CD1c-positive myeloid dendritic cell (primary cell): ENCODE data around the gene NACC2.

Source experiments
- DNase-seq: peaks from one replicate; pipeline ENCODE4 v3.0.0-alpha.2; 2016; ENCODE audit errors: extremely low spot score

The NACC2 gene

GRCh38 chr9:136092741-136093140 is 2.3 kb downstream of the NACC2 start:
- no peak for DNase-seq

DNA sequence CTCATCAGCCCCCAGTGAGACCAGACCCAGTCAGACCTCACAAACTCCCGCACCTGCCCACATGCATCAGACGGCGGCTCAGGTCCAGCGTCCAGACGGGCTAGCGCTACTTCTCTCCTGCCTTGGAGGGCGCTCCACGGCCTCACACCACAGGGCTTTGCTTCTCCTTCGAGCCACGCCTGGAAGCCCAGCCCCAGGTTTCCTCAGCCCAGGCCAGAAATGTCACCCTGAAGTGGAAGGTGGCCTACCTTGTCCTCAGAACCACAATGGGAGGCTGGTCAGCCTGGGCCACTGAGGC is 2.8 kb downstream of the NACC2 start:
- DNase-seq = no peak

DNA sequence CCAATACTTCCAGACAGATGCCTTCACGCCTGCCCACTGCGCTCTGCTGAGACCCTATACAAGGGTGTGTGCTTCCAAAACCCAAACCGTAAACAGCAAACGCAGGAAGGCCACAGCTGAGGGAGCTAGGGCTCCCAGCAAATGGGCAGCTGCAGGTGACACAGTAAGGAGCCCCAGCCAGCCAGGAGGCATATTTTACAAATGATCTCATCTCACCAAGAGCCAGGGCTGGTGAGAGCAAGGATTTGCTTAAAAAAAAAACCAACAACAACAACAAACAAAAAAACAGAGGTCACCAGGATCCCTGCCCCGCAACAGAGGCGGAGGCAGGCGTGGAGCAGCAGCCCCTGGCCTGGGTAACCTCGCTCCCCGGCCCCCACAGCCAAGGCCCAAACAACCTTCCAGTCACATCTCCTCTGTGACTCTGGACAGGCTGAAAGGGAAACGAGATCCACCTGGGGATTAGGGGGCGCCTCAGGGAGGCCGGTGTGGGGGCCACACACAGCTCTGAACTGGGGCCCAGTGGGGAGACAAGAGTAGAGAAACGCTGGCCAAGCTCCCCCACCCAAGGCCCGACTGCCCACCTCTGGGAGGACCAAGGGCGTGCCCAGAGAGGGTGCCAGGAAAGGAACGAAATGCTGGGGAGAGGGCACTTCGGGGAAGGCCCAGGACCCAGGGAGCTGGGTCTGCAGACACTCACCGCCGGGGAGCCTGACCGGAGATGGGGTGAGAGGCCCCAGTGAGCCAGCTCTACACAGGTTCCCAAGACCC is 3.3 kb downstream of the NACC2 start:
- no peak for DNase-seq

DNA sequence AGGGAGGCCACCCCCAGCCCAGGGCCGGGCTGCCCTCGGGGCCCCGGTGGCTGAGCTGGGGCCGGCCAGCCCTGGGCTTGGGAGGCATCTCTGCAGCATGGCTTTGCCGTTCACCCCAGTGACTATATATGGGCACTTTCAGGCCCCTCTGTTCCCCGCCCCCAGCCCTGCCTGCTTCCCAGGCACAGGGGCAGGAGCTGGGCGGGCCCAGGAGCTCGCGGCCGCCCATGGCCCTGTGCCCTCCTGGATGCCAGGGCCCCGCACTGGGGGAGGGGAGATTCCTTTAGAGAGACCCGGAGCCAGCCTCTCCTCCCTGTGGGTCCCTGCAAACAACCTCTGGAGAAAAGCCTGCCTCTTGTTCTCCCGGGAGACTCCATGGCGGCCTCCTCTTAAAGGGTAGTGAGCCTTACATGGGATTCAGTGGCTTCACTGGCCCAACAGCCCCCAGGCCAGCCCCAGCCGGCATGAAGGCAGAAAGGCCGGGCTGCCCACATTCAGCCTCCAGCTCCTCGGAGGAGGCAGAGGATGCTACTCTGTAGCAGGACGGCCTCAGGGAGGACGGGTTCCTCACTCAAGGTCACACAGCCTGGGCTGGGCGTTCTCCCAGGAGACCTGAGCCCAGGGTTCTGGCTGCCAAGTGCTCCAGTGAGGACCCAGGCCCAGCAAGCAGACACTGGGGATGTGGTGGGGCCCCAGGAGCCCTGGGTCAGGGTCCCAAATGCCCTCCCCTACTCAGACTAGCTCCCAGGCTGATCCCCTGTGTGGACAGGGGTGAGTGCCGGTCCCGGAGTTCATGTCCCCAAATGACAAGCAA is 4.1 kb downstream of the NACC2 start:
- no peak for DNase-seq

DNA sequence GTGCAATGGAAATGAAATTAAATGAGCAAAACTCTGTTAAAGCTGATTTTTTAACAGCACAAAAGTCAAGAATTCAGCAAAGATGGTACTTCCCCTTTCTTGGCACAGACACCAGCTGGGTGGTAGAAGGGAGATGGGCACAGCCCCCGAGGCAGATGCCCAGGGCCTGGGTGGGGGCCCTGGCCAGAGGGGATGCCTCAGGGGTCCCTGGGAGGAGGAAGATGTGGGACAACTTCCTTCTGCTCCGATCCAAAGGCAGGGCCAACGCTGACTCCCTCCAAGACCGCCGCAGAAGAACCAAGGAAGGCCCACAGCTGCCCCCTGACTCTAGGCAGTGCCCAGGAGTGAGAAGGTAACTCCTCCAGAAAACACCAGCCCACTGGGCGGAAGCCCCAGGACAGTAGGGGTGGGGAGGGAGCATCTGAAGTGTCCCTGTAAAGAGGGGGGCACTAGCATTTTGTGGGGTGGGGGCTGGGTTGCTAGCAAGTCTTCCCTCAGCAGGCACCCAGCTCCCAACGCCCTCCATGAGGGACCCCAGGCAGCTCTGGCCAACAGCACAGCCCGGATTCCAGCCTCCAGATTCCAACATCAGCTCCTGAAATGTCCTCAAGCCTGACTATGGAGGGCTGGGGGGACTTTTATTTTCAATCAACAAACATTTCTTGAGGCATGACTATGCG is 4.9 kb downstream of the NACC2 start:
- DNase-seq = no peak

GRCh38 chr9:136089697-136090045 is 5.4 kb downstream of the NACC2 start:
- DNase-seq = no peak

- no peak for DNase-seq
These were observed 6.0 kb downstream of the NACC2 start for GRCh38 chr9:136088939-136089696.

- DNase-seq = no peak
These were observed 6.6 kb downstream of the NACC2 start for GRCh38 chr9:136088481-136088938.

DNA sequence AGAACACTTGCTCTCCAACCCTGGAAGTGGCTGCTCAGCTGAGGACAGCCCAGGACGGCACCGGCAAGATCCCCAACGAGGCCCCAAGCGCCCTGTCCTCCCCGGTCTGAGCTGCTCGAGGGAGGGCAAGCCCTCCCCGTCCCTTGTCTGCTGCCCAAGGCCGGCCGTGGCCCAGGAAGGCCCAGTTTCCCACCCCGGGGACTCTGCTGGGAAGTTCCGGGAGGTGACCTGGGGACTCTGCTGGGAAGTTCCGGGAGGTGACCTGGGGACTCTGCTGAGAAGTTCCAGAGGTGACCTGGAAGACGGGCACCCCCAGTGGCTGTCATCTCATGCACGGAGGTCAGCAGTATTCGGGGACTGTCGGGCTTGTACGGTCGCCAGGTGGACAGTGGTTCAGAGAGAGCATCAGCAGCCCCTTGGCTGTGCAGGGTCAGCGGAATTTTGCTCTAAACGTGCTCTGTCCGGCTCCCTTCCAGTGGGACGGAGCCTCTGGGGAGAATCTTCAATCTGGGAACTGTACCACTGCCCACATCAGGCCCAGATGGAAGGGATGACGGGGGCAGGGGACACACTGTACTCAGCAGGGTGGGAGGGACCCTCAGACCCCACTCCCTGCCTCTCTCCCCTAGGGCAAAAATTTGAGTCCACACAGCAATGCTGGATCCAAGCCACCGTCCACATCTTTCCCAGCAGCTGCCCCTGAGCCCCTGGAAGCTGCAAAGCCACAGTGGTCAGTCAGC is 7.2 kb downstream of the NACC2 start:
- no peak for DNase-seq

DNA sequence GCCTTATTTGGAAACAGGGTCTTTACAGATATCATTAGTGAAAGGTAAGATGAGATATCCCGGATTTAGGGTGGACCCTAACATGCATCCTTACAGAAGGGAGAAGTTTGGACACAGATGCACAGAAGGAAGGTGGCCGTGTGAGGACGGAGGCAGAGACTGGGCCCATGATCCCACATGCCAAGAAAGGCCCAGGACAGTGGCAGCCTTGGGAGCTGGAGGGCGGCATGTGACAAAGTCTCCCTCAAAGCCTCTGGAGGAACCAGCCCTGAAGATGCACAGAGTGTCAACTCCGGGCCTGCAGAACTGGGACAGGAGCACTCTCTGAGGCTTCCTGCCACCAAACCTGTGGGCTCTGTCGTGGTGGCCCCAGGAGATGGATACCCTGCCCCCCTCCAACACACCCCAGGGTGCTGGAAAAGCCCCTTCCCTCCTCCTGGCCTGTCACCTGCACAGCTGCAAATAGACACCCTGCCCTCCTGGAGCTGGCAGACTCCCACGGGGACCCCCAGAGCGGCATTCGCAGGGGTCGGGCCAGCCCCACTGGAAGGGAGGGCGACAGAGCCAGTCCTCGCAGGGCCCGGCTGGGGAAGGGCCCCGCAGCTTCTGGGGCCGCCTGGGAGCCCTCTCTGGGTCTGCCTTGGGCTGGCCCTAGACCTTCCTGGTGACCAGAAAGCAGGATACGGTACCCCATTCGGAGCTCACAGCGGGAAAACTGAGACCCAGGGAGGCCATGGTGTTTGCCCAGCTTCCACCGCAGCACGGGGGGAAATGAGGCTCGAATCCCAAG is 7.9 kb downstream of the NACC2 start:
- DNase-seq = no peak

- no peak for DNase-seq
These were observed 8.7 kb downstream of the NACC2 start for GRCh38 chr9:136086213-136086881.

DNA sequence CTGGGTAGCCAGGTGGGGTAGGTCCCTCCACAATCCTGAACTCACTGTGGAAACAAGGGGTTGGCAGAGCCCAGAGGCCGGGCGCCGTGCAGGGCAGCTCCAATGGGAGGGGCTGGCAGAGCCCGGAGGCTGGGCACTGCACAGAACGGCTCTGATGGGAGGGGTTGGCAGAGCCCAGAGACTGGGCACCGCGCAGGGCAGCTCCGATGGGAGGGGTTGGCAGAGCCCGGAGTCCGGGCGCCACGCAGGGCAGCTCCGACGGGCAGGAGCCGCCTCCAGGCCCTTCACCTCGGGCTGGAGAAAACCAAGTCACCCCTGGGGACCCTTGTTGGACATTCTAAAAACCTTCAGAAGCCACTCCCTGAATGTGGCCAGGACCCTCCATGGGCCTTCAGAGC is 9.3 kb downstream of the NACC2 start:
- DNase-seq = no peak

GRCh38 chr9:136084063-136084944 is 10.8 kb downstream of the NACC2 start:
- no peak for DNase-seq

DNA sequence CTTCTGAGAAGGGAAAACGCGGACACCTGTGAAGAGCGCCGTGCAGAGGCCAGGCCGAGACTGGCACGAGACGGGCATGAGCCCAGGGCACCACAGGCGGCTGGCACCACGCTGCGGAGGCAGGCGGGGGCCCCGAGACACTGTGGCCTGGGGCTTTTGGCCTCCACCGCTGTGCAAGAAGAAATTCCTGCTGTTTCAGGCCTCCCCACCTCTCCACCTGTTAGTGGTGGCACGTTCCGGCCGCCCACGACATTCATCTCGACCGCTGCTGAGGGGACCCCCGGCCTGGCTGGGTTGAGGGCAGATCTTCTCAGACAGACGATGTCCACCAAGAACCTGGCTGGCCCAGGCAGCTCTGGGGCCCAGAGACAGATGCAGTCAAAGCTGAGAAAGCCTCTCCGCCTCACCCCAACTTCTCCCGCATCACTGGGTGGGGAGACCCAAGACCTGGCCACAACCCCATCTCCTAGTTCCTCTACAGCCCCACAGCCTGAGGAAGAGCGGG is 11.5 kb downstream of the NACC2 start:
- DNase-seq = no peak

- no peak for DNase-seq
These were observed 12.4 kb downstream of the NACC2 start for GRCh38 chr9:136082496-136083361.

DNA sequence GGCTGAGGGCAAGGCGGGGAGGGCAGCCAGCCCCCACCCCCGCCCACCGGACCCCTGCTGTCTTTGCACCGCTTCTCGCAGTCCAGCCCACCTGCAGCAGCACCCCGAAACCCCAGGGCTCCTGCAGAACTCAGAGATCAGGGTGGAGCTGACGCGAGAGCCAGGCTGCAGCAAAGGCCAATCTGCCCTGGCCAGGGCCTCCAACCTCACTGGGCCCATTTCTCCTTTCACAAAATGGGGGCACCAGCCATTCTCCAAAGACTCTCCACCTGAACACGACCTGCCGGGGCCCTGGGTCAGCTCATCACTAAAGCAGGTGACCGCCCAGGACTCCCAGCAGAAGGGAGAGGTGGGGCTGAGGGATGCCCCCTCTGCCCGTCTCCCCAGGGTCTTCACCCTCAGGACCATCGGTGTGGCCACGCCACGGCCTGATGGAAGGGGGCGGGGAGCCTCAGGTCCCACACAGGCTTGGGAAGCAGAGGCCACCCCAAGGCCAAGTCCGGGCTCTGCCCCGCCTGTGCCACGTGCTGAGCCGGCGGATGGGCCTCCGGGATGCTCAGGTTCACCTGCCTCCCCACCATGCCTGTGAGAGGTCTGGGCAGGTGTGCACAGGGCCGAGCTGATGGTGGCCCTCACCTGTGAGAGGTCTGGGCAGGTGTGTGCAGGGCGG is 13.1 kb downstream of the NACC2 start:
- DNase-seq = no peak

DNA sequence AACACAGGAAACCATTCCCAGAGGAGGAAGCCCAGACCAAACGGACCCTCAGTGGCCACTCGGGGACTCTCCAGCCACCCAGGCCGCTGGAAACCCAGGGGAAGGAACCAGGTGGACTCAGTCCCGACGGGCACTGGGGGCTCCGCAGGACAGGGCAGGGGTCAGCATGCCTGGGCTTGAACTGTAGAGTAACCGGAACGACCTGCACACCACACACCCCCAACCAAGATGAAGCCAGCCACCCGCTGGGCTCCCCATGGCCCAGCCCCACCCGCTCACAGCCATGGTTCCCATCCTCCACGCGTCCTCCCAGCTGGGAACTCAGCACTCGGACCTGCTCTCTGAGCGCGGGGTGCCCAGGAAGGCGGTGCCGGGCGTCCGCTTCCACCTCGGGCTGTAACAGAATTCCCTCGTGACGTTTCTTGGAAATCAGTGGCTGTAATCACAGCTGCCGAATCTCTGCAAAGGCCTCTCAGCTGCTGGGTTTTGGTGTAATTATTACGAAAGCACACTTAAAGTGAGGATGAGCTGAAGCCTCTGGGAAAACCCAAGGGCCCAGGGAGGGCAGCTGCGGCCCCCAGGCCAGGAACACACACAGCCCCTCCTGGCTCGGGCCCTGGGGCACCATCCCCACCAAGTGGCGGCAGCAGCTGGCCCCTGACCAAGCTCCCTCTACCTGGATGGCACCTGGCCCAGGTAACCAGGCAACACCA is 13.8 kb downstream of the NACC2 start:
- no peak for DNase-seq
